ENCODE results near the gene LRP1B.

GRCh38 chr2:141611176-141611571 lies 519.6 kb downstream of the LRP1B start:
- no peak for TF ChIP-seq POLR2AphosphoS5 (IDR thresholded peaks at IDR 0.05; ENCODE audit: insufficient read depth in 1 of 2, low read depth in 1 of 2)
- no peak for TF ChIP-seq CTCF (IDR thresholded peaks at IDR 0.05)

All from vagina (tissue), 2 donors.